ENCODE data around the gene LIN7A. TPM values are rescaled to one million over a fixed set of nuclear protein-coding genes. Genes with fewer than 3 reads are reported as not detected.

Gene LIN7A
- total RNA-seq, 4 donors from 2014 or later = 6.6 to 50.6 (median 11.9) TPM

DNA sequence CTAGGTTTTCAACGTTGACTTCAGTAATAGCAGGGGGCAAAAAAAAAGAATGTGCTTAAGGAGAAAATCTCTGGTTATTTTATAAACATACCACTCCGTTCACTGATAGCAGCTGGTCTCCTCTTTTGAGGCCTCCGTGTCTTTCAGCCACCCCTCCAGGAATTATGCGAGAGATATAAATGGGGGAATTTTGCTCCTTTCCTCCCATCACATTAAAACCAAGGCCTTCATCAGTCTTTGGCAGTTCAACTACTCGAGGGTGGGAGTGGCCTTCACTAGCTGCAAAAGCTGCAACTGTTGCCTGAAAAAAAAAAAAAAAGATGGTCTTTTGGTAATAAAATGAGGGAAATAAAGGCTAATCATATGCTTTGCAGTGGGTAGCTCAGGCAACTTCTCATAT, 92.1 kb downstream of the LIN7A start:
- no peaks in the 10 kb centered on the region for H3K27me3 ChIP-seq
- 57 to 64% methylated on average over 4 to 5 of the region's 5 CpGs for WGBS, 2 donors (ENCODE audit: low coverage in 1 of 2)
- no peak overlapping the region for H3K27ac ChIP-seq
- H3K4me3 ChIP-seq = no peak overlapping the region
- no peak for TF ChIP-seq EP300 (IDR thresholded peaks at IDR 0.05)
- no peak for TF ChIP-seq POLR2A (IDR thresholded peaks at IDR 0.05)
- TF ChIP-seq, protein P1, sequence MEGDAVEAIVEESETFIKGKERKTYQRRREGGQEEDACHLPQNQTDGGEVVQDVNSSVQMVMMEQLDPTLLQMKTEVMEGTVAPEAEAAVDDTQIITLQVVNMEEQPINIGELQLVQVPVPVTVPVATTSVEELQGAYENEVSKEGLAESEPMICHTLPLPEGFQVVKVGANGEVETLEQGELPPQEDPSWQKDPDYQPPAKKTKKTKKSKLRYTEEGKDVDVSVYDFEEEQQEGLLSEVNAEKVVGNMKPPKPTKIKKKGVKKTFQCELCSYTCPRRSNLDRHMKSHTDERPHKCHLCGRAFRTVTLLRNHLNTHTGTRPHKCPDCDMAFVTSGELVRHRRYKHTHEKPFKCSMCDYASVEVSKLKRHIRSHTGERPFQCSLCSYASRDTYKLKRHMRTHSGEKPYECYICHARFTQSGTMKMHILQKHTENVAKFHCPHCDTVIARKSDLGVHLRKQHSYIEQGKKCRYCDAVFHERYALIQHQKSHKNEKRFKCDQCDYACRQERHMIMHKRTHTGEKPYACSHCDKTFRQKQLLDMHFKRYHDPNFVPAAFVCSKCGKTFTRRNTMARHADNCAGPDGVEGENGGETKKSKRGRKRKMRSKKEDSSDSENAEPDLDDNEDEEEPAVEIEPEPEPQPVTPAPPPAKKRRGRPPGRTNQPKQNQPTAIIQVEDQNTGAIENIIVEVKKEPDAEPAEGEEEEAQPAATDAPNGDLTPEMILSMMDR (IDR thresholded peaks at IDR 0.05) = no peak
- no peak for TF ChIP-seq POLR2AphosphoS5 (IDR thresholded peaks at IDR 0.05)
- no peaks in the 10 kb centered on the region for H3K4me1 ChIP-seq
- H3K9me3 ChIP-seq = no peaks in the 10 kb centered on the region
- no peaks in the 10 kb centered on the region for H3K36me3 ChIP-seq
- no peak for ATAC-seq

DNA sequence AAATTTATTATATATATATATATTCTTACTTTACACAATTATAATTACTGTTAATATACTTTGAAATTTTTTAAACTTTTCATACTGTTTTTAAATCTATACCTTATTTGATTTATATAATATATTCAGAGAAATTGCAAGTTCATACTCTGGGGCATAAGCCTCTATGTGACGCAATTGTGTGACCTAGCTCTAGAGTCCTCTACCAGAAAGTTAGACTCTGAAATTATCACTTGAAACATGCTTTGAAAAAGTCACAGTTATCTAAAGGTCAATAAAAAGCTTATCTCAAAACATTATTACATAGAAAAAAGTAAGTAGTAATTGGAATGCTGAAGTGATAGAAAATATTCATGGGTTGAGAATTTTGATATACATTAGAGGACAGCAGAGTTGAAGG, 93.8 kb downstream of the LIN7A start:
- H3K27ac ChIP-seq = no peak overlapping the region
- no peaks in the 10 kb centered on the region for H3K27me3 ChIP-seq
- no peak overlapping the region for H3K4me3 ChIP-seq
- H3K4me1 ChIP-seq = peaks cover 0 to 5% (median 0%) of the 10 kb centered on the region in 3 donors
- H3K36me3 ChIP-seq = no peaks in the 10 kb centered on the region
- no peak for ATAC-seq
- WGBS, 2 donors (ENCODE audit: low coverage in 1 of 2) = 100% methylated on average over 1 of the region's 1 CpG
- no peak for TF ChIP-seq POLR2A (IDR thresholded peaks at IDR 0.05)
- TF ChIP-seq, protein P1 (IDR thresholded peaks at IDR 0.05) = no peak
- no peak for TF ChIP-seq POLR2AphosphoS5 (IDR thresholded peaks at IDR 0.05)
- TF ChIP-seq EP300 (IDR thresholded peaks at IDR 0.05) = no peak
- H3K9me3 ChIP-seq = no peaks in the 10 kb centered on the region

DNA sequence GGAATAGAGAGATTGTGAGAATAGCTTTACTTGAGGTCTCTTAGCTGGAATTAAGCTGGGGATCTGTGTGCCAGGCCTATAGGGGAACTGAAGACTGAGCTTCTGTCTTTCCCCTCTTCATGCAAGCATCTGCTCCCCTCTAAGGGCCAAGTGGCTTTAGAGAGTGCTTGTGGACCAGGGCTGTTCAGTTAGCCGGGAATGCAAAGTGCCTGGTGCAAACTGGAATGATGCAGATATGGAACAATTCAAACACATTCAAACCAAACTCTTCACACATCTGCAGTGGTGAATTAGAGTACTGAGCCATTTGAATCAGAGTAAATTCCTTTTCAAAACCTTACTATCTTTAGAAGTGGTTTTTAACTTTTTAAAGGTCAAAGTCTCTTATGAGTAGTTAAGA, 99.0 kb downstream of the LIN7A start:
- ATAC-seq = no peak
- Histone ChIP-seq H3K27me3 (no peaks in the 10 kb centered on the region), H3K4me1 (peaks cover 0 to 29% (median 2%) of the 10 kb centered on the region in 3 donors), H3K9me3 (no peaks in the 10 kb centered on the region), H3K36me3 (no peaks in the 10 kb centered on the region), H3K4me3 (no peak overlapping the region), H3K27ac (peak overlapping the region in 1 of 4 donors; percentile 26)
- TF ChIP-seq POLR2AphosphoS5 (IDR thresholded peaks at IDR 0.05) (peak; percentile 15), EP300 (IDR thresholded peaks at IDR 0.05) (no peak)
- WGBS, 2 donors (ENCODE audit: low coverage in 1 of 2) = 33 to 60% methylated on average over 1 of the region's 1 CpG

DNA sequence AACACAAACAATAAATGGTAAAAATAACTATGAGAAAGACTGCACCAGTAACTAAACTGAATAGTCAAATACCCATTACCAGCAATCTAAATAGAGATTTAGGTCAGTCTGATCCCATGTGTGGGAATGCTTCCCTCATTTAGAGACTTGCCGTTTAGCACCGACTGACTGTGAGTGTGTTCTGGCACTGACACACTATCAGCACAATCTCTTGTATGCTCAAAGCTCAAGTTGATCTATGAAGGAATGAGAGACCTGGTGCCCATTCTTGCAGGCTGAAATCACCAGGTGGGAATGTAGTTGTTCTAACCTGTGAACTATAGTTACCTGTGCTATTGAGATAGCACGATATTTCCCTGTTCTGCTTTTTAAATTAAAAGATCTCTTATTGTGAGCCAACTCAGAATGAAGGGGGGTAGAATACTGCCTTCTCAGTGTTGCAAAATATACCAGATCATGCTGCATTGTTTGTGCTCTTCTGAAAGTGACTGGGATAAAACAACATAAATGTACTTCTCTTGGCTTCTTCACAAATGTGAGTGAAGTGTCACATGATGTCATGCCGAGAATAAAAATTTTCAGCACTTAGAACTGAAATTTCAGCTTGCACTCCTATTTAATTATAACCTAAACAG, 99.6 kb downstream of the LIN7A start:
- ATAC-seq = no peak
- H3K4me3 ChIP-seq = no peak overlapping the region
- H3K4me1 ChIP-seq = peaks cover 0 to 29% (median 2%) of the 10 kb centered on the region in 3 donors
- no peaks in the 10 kb centered on the region for H3K36me3 ChIP-seq
- WGBS, 2 donors (ENCODE audit: low coverage in 1 of 2) = 37 to 62% methylated on average over 4 of the region's 4 CpGs
- no peaks in the 10 kb centered on the region for H3K9me3 ChIP-seq
- H3K27me3 ChIP-seq = no peaks in the 10 kb centered on the region
- no peak for TF ChIP-seq POLR2A (IDR thresholded peaks at IDR 0.05)
- TF ChIP-seq, protein P1 (IDR thresholded peaks at IDR 0.05) = no peak
- no peak for TF ChIP-seq POLR2AphosphoS5 (IDR thresholded peaks at IDR 0.05)
- no peak for TF ChIP-seq EP300 (IDR thresholded peaks at IDR 0.05)
- peak overlapping the region in 1 of 4 donors; percentile 26 for H3K27ac ChIP-seq

DNA sequence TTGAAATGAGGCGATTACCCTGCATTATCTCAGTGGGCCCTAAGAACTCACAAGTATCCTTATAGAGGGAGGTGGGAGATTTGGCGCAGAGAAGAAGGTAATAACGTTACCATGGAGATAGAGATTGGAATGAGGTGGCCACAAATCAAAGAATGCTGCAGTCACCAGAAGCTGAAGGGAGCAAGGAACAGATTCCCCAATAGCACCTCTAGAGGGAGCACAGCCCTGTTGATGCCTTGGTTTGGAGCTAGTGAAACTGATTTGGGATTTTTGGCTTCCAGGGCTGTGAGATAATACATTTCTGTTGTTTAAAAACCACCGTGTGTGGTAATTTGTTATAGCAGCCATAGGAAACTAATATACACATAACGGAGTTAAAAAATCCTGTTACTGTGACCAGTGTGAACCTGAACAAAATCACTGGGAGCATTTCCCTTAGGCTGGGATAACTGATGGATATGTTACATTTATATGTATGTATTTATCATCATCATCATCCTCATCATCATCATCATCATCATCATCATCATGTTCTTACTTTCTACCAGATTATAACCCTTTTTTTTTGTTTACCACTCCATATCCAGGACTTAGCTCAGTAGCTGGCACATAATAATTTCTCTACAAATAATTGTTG, 100.3 kb downstream of the LIN7A start:
- no peak overlapping the region for H3K27ac ChIP-seq

More for the DNA sequence above, 100.3 kb downstream of the LIN7A start:
- peak; percentile 34 for TF ChIP-seq POLR2AphosphoS5 (IDR thresholded peaks at IDR 0.05)
- no peak for TF ChIP-seq POLR2A (IDR thresholded peaks at IDR 0.05)
- TF ChIP-seq EP300 (IDR thresholded peaks at IDR 0.05) = no peak
- TF ChIP-seq, protein P1 (IDR thresholded peaks at IDR 0.05) = peak; percentile 38 to 67 (median 46)
- H3K4me3 ChIP-seq = no peak overlapping the region
- H3K36me3 ChIP-seq = no peaks in the 10 kb centered on the region
- no peak for ATAC-seq
- no peaks in the 10 kb centered on the region for H3K9me3 ChIP-seq
- WGBS, 2 donors (ENCODE audit: low coverage in 1 of 2) = 37% methylated on average over 5 of the region's 5 CpGs
- no peaks in the 10 kb centered on the region for H3K27me3 ChIP-seq
- H3K4me1 ChIP-seq = peaks cover 0 to 29% (median 2%) of the 10 kb centered on the region in 3 donors

Measured in gastroesophageal sphincter (tissue), 4 donors.